Activated CD8-positive, alpha-beta memory T cell treated with anti-CD3 and anti-CD28 coated beads, Interleukin-2, amount 50 U/mL, for 1 hour (primary cell): ENCODE results near the gene WWOX.

ENCODE experiments used
- DNase-seq: peaks from one replicate; pipeline ENCODE4 v3.0.0-alpha.2; 2020; ENCODE audit errors: extremely low read depth

Gene WWOX

DNA sequence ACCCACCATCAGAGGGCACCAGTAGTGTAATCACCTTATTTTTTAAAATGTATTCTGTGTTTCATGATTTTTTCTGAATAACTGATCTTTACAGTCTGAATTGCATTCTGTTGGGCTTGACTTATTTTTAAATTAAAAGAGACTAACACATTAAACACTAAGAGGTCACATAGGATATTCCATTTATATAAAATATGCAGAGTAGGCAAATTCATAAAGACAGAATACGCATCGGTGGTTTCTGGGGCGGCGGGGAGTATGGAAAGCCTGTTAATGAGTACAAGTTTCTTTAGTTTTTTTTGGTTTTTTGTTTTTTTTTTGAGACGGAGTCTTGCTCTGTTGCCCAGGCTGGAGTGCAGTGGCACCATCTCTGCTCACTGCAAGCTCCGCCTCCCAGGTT is 366.3 kb downstream of the WWOX start:
- DNase-seq: no peak

DNA sequence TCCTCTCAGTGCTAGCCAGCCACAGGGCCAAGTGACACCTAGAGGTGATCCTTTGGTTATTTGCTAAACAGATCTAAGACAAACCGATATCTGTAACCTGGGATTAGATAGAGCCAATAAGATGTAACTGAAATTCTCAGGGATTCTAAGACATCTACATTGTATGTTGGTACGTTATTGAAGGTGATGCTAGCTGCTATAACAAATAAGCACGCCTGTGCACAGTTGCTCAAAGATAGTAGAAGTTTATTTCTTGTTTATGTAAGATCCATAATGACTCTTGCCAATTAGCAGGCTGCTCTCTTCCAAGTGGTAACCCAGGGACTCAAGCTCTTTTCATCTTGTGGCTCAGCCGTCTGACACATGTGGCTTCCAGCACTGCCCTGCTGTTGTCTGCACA is 370.3 kb downstream of the WWOX start:
- no peak for DNase-seq

DNA sequence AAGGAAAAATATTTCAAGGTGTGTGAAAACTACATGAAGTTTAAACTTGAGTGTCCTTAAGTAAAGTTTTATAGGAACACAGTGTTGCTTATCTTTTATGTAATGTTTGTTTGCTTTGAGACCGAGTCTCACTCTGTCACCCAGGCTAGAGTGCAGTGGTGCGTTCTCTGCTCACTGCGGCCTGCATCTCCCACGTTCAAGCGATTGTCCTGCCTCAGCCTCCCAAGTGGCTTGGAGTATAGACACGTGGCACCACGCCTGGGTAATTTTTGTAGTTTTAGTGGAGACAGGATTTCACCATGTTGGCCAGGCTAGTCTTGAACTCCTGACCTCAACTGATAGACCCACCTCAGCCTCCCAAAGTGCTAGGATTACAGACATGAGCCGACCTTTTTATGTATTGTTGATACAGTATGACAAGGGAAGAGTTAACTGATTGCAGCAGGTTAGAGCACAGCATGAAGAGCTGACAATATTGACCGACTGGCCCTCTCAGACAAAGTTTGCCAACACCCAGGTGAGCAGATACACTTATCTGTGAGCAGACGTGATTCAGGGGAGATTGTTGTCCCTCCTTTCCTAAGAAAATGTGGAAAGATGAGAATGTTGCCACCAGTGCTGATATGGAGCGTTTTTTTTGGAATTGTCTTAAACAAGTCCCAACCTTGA is 373.7 kb downstream of the WWOX start:
- DNase-seq: no peak

DNA sequence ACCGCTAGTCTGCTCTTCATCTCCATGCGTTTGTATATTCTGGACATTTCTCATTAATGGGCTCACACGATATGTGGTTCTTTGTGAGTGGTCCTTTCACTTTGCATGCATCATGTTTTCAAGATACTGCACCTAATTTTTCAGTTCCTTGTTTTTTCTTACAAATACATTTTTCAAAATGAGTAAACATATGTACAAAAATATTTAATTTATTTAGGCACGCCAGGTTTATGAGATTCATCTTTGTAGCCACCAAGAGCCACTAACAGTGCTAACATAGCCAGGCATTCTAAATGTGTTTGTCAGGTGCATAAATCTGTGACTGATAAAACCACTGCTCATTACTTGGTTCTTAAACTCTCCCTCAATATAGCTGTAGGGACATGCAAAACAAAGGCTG is 375.3 kb downstream of the WWOX start:
- no peak for DNase-seq

DNA sequence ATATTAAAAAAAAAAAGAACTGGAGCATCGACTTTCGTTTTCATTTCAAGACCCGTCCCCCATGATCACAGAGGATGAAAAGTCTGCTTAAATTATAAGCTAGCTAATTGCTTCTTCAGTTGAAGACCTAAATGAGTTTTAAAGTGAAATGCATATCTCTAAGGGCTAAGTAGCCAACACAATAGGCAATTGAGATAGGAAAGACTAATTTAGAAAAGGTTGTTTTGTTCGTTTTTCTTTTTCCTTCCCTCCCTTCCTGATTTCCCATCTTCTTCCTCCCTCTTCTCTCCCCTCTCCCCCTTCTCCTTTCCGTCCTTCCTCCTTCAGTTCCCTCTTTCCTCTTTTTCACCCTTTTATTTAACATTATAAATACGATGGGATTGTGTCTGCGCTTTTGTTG is 377.2 kb downstream of the WWOX start:
- DNase-seq: no peak

DNA sequence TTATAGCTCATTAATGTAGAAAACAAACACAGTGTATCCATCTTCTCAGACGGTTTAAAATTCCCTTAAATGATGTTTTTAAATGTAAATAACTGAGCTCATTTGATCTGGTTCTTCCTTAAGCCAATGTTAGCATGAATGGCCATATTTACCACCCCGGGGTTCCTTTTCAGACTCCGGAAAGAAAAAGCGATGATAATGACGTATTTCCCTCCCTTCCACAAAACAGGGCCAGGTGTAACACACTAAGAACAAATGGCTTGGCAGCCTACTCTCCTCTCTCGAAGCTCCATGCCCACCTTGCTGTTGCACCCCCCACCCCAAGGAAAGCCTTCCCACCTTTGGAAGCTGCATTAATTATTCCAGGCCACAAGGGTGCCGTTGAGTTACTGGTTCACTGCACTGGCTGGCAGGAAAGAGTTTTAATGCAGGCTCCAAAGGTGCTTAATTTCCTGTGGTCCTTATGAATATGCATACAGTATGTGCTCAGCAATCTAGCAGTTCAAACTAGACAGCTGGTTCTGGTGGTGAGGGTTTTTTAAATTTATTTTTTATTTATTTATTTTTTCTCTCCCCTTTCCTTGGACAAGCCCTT is 378.9 kb downstream of the WWOX start:
- no peak for DNase-seq

DNA sequence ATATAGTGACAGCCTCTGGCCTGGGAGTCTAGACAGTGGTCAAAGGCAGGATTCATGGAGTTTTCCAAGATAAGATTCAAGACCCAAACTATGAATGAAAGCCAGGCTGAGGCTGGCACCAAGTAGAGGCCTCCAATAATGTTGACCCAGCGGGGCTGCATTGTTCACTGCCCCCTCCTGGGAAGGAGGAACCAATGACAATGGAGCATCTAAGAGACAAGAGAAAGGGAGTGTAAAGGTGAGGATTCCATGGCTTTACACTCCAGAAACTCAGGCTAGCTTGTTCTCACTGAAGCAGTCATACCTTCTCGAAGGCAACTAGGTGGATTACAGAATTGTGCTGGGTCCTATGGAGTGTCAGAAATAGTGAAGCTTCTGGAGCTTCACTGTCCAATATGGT is 380.3 kb downstream of the WWOX start:
- no peak for DNase-seq

DNA sequence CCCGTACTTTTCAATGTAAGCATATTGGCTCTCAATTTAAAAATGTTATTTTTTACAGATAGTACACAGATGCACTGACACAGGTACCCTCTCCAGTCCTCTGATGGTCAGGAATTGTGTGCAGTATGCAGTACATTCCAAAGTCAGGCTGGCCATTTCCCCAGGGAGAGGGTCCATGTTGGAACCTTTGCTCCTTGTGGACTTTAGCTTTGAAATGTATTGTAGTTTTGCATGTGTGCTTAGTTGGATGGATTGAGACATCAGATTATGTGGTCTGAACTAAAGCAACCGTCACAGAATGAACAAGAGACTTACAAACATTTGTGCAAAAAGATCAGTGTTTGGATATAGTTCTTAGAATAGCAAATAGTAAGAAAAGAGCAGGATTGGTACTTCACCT is 381.1 kb downstream of the WWOX start:
- no peak for DNase-seq

DNA sequence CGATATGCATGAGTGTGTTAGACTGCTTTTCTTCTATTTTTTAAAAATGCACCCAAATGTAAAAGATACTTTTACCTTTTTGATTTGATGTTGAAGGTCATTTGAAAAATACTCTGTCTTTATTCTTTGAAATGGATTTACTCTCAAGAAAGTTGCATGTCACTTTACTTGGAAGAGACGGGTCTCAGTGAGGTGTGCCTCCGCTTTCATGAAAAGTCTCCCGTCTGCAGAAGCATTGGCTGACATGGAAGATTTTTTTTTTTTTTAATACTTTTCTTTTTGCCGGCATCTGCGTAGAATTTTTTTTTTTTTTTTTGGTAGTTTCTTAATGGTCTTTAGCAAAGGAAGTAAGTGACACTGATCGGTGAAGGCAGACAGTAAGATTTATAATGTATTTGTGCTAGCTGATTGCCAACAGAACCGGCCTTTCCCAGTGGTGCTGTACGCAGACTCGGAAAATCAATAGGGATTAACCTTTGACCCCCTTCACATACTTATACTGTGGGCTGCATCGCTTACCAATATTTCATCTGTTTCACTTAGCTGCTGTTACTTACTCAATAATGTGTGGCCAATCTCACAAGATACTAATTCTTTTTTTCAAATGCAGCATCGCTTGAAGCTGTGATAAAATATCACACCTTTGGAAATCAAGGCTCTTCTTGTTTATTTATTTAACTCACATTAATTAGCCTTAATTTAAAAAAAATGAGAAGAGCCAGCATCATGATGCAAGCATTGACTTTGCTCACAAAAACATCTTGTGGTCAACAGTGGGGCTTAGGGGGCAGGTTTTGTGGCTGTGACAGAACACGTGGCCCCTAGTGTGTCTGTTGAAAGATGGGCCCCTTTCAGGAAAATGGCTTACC is 383.9 kb downstream of the WWOX start:
- DNase-seq: no peak

DNA sequence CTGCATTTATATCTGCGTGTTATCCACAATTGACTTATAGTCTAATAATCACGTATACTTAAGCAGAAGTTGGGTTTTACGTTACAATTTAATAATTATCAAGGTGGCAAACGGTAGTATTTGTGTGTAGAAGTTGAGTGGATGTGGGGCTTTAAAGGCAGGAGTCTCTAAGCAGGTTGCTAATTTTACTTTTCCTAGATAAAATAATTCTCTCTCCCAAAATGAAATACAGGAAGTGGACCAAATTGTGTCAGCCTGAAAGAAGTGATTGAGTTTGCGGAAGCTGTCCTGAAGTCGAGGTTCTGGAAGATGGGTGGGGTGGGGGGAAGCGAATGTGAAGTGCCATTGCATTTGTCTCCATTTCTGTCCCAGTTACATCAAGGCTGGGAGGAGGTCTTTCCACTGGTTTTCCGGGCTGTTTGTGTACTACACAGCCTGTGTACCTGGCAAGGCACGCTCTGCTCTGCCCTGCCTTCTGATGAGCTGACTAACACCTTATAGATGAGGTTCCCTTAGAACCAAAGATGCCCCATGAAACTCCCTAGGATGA is 385.1 kb downstream of the WWOX start:
- no peak for DNase-seq

DNA sequence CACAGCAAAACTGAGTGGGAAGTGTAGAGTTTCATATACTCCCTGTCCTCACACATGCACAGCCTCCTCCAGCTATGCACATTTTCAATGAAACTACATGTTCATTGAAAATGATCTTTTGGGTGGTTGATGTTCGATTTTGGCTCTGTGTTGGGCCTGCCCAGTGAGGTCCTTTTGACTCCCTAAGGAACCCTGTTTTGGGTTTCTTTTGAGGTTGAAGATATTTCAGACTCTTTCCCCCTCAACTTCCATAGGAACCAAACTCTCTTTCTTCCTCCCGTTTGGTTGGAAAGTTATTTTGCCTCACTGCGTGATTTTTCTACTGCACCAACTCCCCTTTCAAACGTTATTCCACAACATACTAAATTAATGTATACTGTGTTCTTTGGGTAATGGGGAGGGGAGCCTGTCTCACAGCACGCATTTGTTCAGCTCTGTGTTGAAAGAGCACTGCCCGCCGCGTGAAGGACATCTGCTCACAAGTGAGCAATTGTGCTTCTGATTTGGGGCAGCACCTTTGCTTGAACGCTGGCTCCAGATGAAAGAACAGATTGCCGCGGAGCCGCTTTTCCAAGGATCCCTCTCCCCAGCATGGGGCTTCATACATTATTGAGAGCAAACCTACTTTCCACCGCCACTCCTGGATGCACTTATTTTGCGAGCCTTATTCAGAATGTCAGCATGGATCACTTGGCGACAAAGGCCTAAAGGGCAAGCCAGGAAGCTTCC is 385.9 kb downstream of the WWOX start:
- DNase-seq: no peak

DNA sequence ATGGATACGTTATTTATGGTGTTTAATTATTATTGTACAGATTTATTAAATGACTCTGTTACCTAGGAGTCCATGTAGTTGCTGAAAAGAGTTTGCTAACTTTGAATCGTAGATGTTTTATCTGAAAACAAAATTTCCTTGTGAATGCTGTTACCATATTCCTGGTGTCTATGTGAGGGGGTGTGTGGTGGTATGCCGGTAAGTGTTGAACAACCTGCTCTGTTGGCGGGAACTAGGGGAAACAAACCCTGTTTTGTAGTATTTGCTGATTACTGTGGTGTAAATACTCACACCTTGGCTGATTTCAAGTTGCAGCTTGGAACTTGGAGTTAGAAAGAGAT is 386.4 kb downstream of the WWOX start:
- no peak for DNase-seq

DNA sequence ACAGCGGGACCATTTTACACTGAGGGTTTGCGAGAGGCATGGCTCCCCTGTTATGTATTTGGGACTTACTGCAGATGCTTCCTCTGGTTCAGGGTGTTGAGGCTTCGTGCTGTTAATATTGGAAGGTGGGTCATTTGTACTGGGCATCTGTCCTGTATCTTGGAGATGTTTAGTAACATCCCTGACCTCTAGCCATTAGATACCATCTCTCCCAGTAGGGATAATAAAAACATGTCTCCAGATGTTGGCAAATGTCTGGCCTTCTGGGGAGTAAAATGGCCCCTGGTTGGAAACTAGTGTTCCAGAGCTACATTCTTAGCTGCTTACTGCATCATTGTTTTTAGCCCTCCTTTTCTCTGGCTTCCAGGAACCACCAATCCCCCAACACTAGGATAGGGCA is 388.0 kb downstream of the WWOX start:
- no peak for DNase-seq

DNA sequence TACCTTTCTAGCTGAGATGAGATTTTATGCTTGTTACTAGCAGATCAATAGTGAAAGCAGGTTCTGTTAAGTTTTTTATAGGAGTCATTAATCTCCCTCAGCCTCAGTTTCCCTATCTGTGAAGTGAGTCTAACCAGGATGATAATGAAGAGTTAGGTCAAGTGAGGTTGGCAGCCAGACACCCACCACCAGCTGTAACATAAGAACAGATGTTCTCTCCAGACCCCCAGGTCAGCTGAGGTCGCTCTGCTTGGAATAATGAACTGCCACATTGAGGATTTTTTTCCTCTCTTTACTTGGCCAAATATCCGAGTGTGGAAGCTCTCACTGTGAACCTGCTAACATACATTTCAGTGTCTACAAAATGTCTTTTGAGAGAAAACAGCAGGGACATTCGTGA is 389.6 kb downstream of the WWOX start:
- DNase-seq: no peak

DNA sequence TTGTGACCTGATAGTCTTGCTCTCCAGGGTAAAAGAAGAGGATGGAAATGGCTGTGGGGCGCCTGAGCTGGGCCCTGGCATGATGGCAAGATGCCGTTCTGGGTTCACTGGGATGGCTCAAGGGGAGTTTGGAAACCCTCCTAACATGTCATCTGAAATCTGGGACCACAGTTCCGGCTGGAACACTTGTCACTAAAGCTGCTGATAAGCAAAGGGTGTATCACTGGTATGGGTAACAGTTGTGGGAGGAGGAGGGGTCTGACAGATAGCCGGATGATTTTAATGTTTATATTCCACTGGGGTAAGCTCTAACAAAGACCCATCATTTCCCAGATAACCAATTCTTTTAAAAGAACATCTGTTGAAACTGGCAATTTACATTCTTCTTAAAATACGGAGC is 390.2 kb downstream of the WWOX start:
- DNase-seq: no peak

DNA sequence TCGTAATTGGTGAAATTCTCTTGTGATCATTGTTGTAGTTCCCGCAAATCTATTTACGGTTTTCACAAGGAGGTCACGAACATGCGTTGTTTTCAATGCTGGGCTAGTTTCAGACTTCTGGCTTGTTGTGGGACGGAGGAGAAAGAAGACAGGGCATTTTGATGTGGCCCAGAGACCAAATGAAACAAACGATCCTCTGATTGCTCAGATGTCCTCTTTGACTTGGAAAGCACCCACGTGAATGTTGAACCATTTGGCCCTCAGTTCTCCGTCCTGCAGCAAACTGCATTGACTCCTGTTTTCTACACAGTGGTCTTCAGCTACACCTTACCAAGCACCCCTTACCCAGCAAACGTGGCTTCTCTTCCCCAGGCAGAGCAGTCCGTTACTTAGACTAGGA is 391.0 kb downstream of the WWOX start:
- no peak for DNase-seq

DNA sequence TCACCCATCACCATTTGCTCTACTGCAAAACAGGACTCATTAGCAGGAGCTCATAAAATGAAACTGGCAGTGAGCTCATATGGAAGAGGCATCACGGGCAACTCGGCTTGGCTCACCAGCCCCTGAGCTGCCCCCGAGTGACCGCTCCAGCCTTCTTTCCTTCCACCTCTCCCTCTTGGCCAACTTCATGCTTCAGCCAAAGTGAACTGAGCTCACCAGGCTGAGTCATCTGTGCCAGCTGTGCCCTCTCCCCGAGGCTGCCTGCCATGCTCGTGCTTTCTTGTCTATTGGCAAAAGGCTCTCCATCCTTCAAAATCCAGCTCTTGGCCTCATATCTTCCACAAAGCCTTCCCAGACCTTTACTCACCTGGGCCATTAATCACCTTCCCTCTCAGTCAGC is 391.4 kb downstream of the WWOX start:
- DNase-seq: no peak

DNA sequence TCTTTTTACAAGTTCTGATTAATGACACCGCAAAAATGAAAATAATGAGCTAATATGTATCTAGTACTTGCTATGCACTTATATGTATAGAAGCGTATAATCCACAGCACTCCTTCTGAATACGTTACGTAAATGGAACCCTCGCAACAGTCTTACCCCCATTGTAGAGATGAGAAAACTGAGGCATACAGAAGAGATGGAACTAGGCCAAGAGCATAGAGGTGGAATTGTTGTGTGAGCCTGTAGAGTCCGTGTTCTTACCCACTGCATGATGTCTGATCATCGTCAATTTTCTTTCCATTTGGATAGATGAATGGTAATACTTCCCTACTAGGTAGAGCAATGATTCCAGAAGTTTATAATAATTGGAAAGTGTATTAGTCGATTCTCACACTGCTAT is 394.1 kb downstream of the WWOX start:
- no peak for DNase-seq

DNA sequence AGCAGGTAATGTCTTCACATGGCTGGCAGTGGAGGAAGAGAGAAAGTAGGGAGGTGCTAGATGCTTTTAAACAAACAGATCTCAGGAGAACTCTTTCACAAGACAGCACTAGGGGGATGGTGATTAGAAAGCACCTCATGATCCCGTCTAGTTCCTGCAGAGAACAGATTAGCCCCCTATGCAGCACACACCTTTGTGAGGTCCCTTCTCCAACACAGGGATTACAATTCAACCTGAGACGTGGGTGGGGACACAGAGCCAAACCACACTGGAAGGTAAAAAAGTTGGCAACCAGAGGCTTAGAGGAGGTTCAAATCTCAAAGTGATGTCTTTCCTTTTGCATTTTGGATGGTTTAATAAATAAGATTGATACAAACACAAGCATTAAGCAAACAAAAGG is 394.7 kb downstream of the WWOX start:
- DNase-seq: no peak

DNA sequence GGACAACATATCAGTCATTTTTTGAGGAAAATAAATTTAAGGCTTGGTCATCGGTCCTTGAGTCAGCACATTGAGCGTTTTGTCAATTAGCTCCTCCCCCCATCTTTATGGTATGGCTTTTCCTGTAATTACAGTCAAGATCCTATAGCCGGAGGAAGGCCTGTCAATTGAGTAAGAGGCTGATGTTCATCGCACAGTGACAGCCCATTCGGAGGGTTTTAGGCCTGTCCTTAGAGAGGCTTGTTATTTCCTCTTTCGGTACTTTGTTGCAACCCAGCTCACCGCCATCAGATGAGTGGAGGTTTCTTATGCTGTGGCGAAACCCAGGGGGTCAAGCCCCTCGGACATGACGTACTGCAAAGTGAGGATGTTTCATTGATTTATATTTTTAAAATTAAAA is 395.2 kb downstream of the WWOX start:
- DNase-seq: no peak

DNA sequence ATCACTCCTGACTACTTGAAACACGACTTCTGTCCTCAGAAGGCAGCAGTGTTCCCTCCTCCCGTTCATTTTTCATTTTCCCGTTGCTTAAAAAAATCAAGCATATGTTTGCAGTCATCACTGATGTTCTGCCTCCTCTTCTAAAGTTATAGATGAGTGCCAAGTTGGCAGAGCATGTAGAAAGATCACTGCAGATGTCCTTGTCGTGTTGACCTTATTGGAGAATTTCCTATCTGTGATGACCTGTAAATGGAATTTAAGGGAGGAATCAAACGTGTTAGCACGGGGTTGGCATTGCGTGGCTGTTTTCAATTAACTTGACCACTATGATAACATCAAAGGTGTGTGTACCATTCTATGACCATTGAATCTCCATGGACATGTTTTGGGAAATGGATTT is 396.7 kb downstream of the WWOX start:
- no peak for DNase-seq

DNA sequence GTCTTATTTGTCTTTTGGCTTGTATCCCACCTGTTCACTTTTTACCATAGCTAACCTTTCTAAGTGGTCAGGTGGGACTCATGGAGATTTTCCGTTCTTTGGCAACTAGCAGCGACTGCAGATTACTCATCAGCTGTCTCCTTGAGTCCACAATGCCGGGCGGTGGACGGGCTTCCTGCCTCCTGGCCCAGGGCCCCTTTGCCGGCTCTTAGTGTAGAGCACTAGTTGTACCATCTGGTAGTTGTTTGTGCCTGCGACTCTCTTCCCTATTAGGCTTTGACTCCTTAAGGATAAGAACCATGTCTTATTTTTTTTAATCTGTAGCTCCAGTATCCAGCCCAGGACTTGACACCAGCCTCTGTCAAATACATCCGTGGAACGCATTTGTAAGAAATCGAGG is 399.9 kb downstream of the WWOX start:
- DNase-seq: no peak
